Measurements from ENCODE around the gene TMEM60. TPM values are rescaled to one million over a fixed set of nuclear protein-coding genes. Genes with fewer than 3 reads are reported as not detected.

TMEM60 gene
- polyA plus RNA-seq, 1 experiment: 43.1 TPM

DNA sequence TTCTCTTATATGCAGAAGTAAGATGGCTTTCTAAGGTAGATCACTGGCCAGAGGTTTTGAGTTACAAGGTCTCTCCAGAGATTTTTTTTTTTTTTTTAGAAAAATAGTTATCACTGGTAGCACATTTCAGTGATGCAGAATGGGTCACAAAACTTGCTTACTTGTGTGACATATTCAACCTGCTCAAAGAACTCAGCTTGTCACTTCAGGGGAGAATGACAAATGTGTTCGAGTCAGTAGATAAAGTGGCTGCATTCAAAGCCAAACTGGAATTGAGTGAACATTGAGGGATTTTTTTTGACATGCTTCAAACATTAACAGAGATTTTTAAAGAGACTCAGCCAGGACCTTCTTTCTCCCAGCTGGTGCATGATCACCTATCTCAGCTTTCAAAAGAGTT, 33.7 kb upstream of the TMEM60 start:
- ChIA-PET POLR2A (interaction anchor here (0.6 to 1.1 kb wide), 2 partner anchors 33 to 100 kb away, joined by 3 read pairs; partner anchors contain the start of genes PHTF2 and TMEM60), CTCF (interaction anchor here (1.8 kb wide), 1 partner anchor 180 kb away, joined by 4 read pairs; no protein-coding TSS in a partner anchor)

DNA sequence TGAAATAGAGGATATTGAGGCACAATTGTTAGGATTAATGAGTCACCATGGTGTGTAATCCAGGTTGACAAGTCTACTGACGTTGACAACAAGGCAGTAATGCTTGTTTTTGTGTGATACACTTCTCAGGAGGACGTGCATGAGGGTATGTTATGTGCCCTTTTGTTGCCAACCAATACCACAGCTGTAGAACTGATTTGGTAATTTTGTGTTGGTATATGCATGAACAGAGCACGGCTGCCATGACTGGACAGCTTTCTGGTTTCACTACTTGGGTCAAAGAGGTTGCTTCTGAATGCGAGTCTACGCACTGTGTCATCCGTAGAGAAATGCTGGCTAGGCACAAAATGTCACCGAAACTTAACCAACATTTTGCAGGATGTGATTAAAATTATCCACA, 33.2 kb upstream of the TMEM60 start:
- Histone ChIP-seq H3K4me3 (ENCODE audit: low read depth, low read length) (no peak overlapping the region), H3K9me3 (ENCODE audit: control insufficient read depth, insufficient read depth, low read length) (no peaks in the 10 kb centered on the region), H3K27me3 (ENCODE audit: control insufficient read depth, insufficient read depth, low read length) (no peaks in the 10 kb centered on the region), H3K27ac (ENCODE audit: low read depth, low read length) (no peak overlapping the region)
- CTCF ChIA-PET: interaction anchor here (1.8 kb wide), 1 partner anchor 180 kb away, joined by 4 read pairs; no protein-coding TSS in a partner anchor
- no peak for DNase-seq (ENCODE audit: low read depth, low spot score)
- POLR2A ChIA-PET: interaction anchor here (0.6 to 1.1 kb wide), 2 partner anchors 33 to 101 kb away, joined by 3 read pairs; partner anchors contain the start of genes PHTF2 and TMEM60
- TF ChIP-seq, protein P1, sequence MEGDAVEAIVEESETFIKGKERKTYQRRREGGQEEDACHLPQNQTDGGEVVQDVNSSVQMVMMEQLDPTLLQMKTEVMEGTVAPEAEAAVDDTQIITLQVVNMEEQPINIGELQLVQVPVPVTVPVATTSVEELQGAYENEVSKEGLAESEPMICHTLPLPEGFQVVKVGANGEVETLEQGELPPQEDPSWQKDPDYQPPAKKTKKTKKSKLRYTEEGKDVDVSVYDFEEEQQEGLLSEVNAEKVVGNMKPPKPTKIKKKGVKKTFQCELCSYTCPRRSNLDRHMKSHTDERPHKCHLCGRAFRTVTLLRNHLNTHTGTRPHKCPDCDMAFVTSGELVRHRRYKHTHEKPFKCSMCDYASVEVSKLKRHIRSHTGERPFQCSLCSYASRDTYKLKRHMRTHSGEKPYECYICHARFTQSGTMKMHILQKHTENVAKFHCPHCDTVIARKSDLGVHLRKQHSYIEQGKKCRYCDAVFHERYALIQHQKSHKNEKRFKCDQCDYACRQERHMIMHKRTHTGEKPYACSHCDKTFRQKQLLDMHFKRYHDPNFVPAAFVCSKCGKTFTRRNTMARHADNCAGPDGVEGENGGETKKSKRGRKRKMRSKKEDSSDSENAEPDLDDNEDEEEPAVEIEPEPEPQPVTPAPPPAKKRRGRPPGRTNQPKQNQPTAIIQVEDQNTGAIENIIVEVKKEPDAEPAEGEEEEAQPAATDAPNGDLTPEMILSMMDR (IDR thresholded peaks at IDR 0.05; ENCODE audit: low read depth, low read length): no peak

More for the DNA sequence above, 33.7 kb upstream of the TMEM60 start:
- Histone ChIP-seq H3K4me3 (ENCODE audit: low read depth, low read length) (no peak overlapping the region), H3K9me3 (ENCODE audit: control insufficient read depth, insufficient read depth, low read length) (no peaks in the 10 kb centered on the region), H3K27me3 (ENCODE audit: control insufficient read depth, insufficient read depth, low read length) (no peaks in the 10 kb centered on the region), H3K27ac (ENCODE audit: low read depth, low read length) (no peak overlapping the region)
- TF ChIP-seq, protein P1 (IDR thresholded peaks at IDR 0.05; ENCODE audit: low read depth, low read length): no peak
- no peak for DNase-seq (ENCODE audit: low read depth, low spot score)

DNA sequence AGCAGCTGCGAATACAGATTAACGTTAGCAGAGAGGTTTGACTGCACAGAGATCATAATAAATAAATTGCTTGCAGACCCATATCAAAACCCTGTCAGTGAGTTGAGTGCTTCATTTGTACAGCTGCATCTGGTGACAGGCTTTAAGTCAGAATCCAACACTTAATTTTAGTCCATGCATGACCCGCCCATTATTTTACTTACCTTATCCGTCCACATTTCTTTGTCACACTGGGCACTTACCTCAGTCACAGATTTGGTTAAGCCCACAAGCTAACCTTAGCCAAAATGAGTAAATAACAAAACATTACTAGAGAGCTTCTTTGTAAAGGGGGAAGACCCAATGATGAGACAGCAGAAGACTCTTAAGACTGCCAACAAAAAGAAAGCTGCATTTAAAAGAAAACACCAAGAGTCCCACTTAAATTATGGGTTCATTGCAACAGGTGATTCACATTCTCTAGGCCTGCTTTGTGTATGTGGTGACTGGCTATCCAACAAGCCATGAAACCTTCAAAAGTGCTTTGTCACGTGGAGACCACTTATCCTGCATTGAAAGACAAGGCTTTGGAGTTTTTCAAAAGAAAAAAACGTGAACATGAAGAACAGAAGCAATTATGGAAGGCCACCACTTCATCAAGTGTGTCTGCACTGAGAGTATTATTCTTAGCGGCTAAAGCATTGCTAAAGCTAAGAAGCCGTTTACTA, 32.6 kb upstream of the TMEM60 start:
- no peaks in the 10 kb centered on the region for H3K9me3 ChIP-seq (ENCODE audit: control insufficient read depth, insufficient read depth, low read length)
- TF ChIP-seq, protein P1 (IDR thresholded peaks at IDR 0.05; ENCODE audit: low read depth, low read length): no peak
- no peak for DNase-seq (ENCODE audit: low read depth, low spot score)
- ChIA-PET POLR2A (interaction anchor here (1.1 kb wide), 1 partner anchor 32 kb away, joined by 3 read pairs; the partner anchor contains the start of genes PHTF2 and TMEM60), CTCF (interaction anchor here (1.8 kb wide), 1 partner anchor 179 kb away, joined by 4 read pairs; no protein-coding TSS in a partner anchor)
- H3K27ac ChIP-seq (ENCODE audit: low read depth, low read length): no peak overlapping the region
- no peaks in the 10 kb centered on the region for H3K27me3 ChIP-seq (ENCODE audit: control insufficient read depth, insufficient read depth, low read length)
- H3K4me3 ChIP-seq (ENCODE audit: low read depth, low read length): no peak overlapping the region

DNA sequence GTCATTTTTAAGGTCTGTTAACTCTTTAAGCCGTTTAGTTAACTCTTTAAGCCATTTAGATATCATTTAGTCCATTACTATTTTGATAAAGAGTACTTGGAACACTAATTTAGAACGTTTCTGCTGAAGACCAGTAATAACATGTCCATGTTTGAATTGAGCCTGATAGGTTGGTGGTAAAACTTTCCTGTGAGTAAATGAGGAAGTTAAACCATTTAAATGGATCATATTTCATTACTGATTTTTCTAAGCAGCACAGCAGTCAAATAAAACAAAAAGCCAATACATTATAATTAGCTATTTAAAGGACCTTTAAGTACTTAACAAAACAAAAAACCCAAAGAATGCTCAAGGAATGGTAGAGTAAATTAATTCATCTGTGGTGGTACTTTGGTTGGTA, 29.8 kb upstream of the TMEM60 start:
- POLR2A ChIA-PET: no interaction called here
- DNase-seq (ENCODE audit: low read depth, low spot score): no peak
- H3K27me3 ChIP-seq (ENCODE audit: control insufficient read depth, insufficient read depth, low read length): no peaks in the 10 kb centered on the region
- TF ChIP-seq, protein P1 (IDR thresholded peaks at IDR 0.05; ENCODE audit: low read depth, low read length): no peak
- H3K9me3 ChIP-seq (ENCODE audit: control insufficient read depth, insufficient read depth, low read length): no peaks in the 10 kb centered on the region; the same call in 1 of the 2 replicates
- H3K27ac ChIP-seq (ENCODE audit: low read depth, low read length): no peak overlapping the region
- H3K4me3 ChIP-seq (ENCODE audit: low read depth, low read length): no peak overlapping the region
- CTCF ChIA-PET: interaction anchor here (0.7 to 0.8 kb wide), 2 partner anchors 68 to 176 kb away, joined by 3 to 4 read pairs; no protein-coding TSS in a partner anchor

DNA sequence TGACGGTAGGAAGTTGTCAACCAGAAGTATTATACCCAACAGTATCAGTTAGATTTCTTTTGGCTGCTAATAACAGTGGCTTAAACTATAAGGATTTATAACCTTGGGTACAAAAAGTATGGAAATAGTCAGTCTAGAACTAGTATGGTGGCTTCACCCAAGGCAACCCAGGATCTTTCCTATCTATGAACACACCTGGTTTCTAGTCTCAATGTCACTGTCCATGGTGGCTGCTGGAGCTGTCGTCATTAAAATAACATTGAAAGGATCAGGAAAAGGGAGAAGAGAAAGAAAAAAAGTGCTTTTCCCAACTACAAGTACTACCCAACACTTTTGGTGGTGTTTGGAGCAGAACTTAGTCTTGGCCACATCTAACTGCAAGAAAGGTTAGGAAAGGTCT, 28.1 kb upstream of the TMEM60 start:
- no peak overlapping the region for H3K4me3 ChIP-seq (ENCODE audit: low read depth, low read length)
- H3K27me3 ChIP-seq (ENCODE audit: control insufficient read depth, insufficient read depth, low read length): no peaks in the 10 kb centered on the region
- POLR2A ChIA-PET: no interaction called here
- no peak for DNase-seq (ENCODE audit: low read depth, low spot score)
- CTCF ChIA-PET: no interaction called here
- TF ChIP-seq, protein P1 (IDR thresholded peaks at IDR 0.05; ENCODE audit: low read depth, low read length): no peak
- H3K27ac ChIP-seq (ENCODE audit: low read depth, low read length): no peak overlapping the region
- peaks cover 15% of the 10 kb centered on the region for H3K9me3 ChIP-seq (ENCODE audit: control insufficient read depth, insufficient read depth, low read length)
